MV-4-11 (cell line): ENCODE measurements around the gene AGAP4.
"Not testable (repeated sequence)": the region's sequence is repeated elsewhere in the genome, so short reads cannot be mapped to it uniquely, and the experiment has no call there.

Experiments
- DNase-seq: peaks from one replicate; lab custom pipeline; 2025; lab: John Stamatoyannopoulos, UW

The AGAP4 gene

GRCh38 chr10:45847400-45847799 lies at the start of gene AGAP4:
Gene AGAP4 (minus strand): TSS chr10:45847500. CDS start chr10:45847347, 153 bp downstream.
- DNase-seq: not testable (repeated sequence)

- not testable (repeated sequence) for DNase-seq
Observed at GRCh38 chr10:45890721-45891120, 43.4 kb upstream of the AGAP4 start.

- DNase-seq: not testable (repeated sequence)
Observed at GRCh38 chr10:45889539-45890230, 42.4 kb upstream of the AGAP4 start.

GRCh38 chr10:45882880-45883279 lies 35.6 kb upstream of the AGAP4 start:
- DNase-seq: not testable (repeated sequence)

- DNase-seq: not testable (repeated sequence)
Observed at GRCh38 chr10:45865404-45865803, 18.1 kb upstream of the AGAP4 start.

- DNase-seq: not testable (repeated sequence)
Observed at GRCh38 chr10:45864264-45864663, 17.0 kb upstream of the AGAP4 start.

- not testable (repeated sequence) for DNase-seq
Observed at GRCh38 chr10:45863632-45864031, 16.3 kb upstream of the AGAP4 start.

GRCh38 chr10:45857931-45858330 lies 10.6 kb upstream of the AGAP4 start:
- not testable (repeated sequence) for DNase-seq

GRCh38 chr10:45848467-45848866 lies 1.2 kb upstream of the AGAP4 start:
- not testable (repeated sequence) for DNase-seq

GRCh38 chr10:45822918-45823317 lies 24.4 kb downstream of the AGAP4 start:
- not testable (repeated sequence) for DNase-seq

GRCh38 chr10:45820107-45820830 lies 27.0 kb downstream of the AGAP4 start:
- DNase-seq: not testable (repeated sequence)

GRCh38 chr10:45819552-45819951 lies 27.7 kb downstream of the AGAP4 start:
- no peak for DNase-seq

- DNase-seq: no peak
Observed at GRCh38 chr10:45817912-45818311, 29.4 kb downstream of the AGAP4 start.

- DNase-seq: no peak
Observed at GRCh38 chr10:45817130-45817859, 30.0 kb downstream of the AGAP4 start.

- not testable (repeated sequence) for DNase-seq
Observed at GRCh38 chr10:45814146-45814545, 33.2 kb downstream of the AGAP4 start.

- not testable (repeated sequence) for DNase-seq
Observed at GRCh38 chr10:45812959-45813358, 34.3 kb downstream of the AGAP4 start.

- no peak for DNase-seq
Observed at GRCh38 chr10:45811075-45811474, 36.2 kb downstream of the AGAP4 start.

- DNase-seq: no peak
Observed at GRCh38 chr10:45809837-45810236, 37.5 kb downstream of the AGAP4 start.

- DNase-seq: not testable (repeated sequence)
Observed at GRCh38 chr10:45804996-45805395, 42.3 kb downstream of the AGAP4 start.

GRCh38 chr10:45803060-45804010 lies 44.0 kb downstream of the AGAP4 start:
- peak; percentile 97 for DNase-seq

GRCh38 chr10:45794761-45795160 lies 52.5 kb downstream of the AGAP4 start:
- DNase-seq: not testable (repeated sequence)
